GM21528 (cell line): ENCODE results near the gene STK32B.

Experiments
- ATAC-seq: cut with Tn5 transposase; IDR thresholded peaks from one replicate; pipeline ENCODE4 v1.9.1; 2021; ENCODE audit warnings: mild to moderate bottlenecking, moderate library complexity; ENCODE audit not compliant: unreplicated experiment, low FRiP score

The STK32B gene

DNA sequence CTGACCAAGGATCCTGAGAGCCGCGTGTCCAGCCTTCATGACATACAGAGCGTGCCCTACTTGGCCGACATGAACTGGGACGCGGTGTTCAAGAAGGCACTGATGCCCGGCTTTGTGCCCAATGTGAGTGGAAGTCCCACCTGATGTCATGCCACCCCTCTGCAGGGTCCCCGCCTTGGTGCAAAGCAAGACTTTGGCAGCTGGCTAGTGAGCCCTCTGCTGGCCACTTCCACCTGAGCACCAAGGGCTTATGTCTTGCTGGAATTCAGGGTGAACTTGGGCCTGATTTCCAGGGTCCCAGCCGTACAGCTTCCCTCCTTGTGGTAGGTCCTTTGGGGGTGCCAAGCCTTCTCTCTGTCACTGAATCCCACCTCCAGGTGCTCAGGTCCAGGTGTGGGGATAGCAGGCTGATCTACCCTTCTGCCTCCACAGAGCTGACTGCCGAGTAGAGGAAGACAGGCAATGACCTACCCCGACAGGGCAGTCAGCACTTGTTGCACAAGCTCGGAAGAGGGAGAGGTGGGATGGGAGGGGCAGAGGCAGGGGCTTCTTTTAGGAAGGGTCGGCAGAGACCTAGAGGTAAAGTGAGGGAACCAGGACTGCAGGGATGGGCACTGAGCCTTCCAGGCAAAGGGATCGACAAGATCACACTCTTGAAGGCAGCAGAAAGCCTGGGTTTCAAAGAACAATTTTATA lies 409.0 kb downstream of the STK32B start:
- no peak for ATAC-seq

DNA sequence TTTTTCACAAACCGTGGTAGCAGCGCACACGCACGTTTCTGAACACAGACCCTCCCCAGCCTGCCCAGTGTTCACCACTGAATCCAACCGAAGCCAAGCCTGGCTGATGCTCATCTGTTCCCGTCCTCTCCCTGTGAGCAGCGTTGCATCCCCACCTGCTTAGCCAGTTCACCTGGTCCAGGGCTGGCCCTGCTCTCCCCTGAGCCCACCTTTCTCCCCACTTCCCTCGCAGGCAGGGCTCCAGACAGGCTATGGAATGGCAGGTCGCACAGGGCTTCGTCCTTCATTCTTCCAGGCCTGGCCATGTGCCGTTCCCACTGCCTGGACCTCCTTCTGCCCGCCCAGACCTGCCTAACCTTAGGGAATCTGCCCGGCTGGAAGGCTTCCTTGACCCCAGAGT lies 410.2 kb downstream of the STK32B start:
- no peak for ATAC-seq

DNA sequence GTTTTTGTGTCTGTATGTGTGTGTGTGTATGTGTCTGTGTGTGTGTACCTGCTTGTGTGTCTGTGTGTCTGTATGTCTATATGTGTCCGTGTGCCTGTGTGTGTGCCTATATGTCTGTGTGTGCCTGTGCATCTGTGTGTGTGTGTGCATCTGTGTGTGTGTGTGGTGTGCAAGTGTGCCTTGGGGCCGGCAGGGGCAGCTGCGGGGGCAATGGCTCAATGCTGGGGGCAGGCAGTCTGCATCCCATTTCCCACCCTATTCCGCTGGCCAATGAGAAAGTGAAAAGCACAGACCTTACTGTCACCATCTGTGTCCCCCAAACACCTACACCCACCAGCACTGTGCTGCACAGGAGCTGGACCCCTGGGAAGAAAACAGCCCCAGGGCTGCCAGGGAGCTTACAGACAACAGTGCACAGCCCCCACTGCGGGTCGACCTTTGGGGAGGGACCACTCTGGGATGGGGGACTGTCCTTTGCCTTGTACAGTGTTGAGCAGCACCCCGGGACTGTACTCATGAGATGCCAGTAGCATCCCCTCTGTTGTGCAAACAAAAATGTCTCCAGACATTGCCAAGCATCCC lies 411.1 kb downstream of the STK32B start:
- ATAC-seq: no peak

DNA sequence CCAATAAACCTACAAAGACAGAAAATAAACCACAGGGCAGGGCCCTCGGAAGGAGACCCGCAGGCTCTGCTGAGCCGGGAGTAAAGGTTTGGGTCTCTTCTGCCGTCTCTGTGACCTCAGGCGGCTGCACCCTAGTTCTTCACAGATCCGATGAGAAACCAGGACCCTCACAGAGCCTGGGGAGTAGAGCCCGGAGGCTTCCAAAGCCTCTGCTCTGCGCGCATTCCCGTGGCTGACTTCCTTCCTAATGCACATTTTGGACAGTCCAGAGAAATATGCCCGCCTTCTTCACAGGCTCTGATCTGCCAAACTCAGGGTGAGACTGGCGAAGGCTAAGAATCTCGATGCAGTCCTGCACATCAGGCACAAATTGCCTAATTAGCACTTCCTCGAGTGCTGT lies 411.6 kb downstream of the STK32B start:
- no peak for ATAC-seq

DNA sequence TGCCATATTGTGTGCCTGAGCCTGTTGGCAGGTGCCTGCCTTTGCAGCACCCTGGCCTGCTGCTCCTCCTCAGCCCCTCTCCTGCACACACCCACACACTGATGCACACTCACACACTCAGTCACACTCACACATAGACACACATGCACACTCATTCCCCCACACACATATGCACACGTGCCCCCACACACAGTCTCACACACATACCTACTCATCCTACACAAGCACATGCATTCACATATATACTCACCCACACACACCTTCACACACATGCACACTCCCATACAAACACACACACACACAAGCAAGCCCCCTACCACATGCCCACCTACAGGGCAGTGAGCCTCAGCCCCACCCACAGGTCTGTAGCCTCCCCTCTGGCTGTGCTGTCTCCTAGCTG lies 412.1 kb downstream of the STK32B start:
- ATAC-seq: no peak

DNA sequence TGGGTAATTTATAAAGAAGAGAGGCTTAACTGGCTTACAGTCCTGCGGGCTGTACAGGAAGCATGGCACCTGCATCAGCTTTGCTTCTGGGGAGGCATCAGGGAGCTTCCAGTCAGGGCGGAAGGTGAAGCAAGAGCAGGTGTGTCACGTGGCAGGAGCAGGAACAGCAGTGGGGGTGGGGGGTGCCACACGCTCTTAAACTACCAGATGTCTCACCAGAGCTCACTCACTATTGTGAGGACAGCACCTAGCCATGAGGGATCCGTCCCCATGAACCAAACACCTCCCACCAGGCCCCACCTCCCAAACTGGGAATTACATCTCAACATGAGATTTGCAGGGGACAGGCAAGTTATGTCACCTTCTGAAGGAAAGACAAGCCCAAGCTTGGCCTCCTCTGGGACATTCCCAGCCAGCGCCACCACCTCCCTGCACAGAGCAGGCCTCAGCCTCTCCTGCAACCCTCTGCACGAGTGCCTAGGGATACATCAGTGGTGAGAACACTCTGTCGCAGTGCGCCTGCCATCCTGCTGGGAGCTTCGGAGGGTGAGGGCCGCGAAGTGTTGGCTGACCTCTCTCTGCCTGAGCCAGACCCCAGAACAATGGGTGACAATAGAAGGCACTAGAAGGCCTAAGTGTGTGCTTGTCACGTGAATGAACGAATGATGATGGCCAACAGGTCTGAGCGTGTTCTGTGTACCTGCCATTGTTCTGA lies 412.8 kb downstream of the STK32B start:
- no peak for ATAC-seq

DNA sequence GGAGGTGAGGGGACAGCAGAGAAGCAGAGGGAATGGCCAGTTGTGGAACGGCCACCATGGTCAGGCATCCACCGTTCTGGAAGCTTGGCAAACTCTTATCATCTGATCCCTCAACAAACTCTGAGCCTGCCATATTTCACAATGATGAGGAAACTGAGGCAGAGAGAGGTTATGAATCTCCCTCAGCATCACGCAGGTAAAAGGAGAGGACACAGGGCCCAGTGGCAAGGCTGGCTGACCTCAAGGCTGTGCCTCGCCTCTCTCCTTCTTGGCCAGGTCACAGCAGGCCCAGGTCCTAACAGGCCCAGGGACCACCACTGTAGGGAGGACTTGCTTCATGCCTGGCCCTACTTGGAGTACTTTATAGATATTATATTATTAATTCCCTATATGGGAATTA lies 414.2 kb downstream of the STK32B start:
- ATAC-seq: no peak

DNA sequence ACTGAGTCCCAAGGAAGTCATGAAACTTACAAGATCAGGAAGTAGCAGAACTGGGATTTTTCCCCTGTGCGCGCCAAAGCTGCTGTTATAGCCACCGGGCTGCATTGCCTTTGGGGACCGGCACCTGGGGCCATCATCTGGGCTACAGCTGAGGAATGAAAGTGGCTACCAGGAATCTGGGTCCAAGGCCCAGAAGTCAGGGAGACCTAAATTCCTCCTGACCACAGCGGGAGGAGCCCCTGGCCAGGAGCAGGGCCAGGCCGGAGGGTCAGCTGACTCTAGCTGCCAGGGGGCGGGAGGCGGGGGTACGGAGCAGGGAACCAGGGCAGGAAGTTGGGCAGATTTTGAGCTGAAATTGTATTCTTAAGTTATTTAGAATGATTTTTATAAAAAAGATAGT lies 414.7 kb downstream of the STK32B start:
- ATAC-seq: no peak

DNA sequence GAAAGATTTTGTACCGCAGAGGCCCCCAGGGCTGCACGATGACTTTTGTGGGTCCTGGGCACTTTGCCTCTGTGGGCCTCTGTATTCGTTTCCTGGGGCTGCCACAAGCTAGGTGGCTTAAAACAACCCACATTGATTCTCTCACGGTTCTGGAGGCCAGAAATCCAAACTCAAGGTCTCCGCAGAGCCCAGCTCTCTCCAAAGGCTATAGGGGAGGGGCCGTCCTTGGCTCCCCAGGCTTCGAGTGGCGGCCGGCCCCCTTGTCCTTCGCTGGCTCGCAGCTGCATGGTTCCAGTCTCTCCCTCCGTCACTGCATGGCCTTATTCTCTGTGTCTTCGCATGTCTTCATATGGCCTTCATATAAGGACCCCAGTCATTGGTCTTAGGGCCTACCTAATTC lies 415.8 kb downstream of the STK32B start:
- ATAC-seq: no peak

DNA sequence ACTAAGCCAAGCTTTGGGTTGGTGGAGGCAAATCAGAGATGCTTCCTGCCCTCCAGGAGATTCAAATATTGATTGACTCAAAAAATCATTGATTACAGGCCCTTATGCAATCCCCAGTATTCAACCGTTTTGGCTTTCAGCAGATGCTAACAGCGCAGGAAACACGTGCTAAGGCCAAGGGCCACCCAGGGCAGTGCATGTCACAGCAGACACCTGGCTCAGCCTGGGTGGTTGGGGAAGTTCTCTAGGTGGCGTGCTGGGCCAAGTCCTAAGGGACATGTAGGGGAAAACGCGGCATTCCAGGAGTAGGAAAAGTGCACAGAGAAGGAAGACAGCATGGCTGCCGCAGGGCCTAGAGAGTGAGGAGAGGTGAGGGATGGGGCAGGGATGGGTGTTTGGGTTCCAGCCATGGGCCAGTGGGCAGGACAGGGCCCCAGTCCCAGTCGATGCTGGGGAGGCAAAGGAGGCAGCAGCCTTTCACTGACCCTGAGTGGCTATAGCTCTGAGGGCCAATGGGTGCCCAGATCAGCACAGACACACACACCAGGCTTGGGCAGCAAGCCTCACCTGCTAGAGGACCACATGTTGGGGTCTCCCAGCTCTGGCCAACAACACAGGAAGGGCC lies 418.0 kb downstream of the STK32B start:
- ATAC-seq: no peak

DNA sequence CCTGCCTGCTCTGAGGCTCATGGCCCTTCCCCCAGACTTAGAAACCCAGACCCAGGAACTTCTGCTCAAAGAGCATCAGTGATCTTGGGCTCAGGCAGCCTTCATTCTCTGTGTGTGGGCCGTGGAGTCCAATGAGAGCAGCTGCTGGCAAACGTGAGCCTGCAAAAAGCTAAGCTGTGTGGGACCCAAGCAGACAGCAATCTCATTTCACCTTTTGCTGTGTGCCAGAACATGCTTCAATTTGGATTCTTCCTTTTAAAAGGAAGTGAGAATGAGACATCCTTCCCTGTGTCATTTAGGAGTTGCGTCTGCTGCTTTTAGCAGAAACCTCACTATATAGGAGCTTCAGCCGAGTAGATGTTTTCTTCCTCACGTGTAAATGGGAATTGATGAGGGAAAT lies 418.6 kb downstream of the STK32B start:
- ATAC-seq: no peak

DNA sequence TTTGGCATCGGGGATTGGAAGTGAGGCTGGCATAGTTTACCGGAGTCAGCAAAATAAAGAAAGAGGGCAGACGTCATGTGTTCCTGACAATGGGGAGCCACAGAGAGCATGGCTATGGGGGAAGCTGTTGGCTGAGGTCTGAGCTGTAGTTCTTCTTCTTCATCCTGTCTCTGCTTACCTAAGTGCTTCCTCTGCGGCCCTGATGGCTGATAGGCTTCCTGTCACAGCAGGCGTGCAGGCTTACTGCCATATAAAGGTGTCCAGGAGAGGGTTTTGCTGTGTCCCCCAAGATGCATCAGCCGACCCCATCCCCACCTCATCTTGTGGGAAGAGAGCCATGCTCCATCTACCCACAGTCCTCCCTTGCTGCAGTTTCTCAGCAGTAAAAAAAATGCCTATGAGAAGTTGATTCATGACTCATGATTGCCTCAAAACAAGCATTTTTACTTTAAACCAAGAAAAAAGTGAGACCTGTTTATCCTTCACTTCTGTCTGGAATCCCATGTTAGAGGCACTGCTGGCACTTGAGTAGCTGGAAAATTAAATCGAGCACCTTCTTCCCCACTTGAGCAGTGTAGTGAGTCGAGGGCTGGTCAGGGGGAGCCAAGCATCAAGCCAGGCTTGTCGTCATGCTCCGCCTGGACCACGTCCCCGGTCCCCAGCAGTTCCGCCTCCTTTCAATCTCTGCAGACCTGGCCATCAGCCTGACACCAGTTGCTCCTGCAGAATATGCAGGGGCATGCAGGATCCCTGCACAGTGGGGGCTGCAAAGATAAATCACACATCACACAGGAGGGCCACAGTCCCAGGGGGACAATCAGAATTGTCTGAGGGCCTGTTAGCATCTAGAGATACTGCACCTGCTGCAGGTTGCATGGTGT lies 419.3 kb downstream of the STK32B start:
- ATAC-seq: no peak

DNA sequence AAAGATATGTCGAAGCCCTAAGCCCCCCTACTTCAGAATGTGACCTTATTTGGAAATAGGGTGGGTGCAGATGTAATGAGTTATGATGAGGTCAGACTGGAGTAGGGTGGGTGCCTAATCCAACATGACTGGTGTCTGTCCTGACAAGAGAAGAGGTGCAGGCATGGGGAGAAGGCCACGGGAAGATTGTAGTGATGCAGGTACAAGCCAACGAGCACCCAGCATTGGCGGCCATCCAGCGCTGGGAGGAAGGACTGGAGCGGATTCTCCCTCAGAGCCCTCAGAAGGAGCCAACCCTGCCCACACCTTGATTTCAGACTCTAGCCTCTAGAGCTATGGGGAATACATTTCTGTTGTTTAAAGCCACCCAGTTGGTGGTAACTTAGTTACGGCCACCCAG lies 419.9 kb downstream of the STK32B start:
- no peak for ATAC-seq

DNA sequence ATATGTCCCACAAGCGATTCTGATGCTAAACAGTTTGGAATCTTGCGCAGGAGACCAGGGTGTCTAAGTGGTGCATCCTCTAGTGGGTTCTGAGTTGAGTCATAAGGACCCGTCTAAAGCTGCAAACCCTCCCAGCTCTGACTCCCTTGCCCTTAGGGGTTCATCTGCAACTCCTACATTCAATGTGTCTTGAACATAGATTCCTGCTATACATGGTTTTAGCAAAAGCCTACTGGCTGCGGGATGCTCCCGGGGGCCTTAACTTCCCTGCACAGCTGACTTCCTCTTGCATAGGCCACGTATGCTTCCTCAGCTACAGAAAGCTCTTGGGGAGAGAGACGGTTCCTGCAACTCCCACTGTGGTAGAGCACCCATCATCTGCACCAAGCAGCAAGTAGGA lies 420.4 kb downstream of the STK32B start:
- ATAC-seq: no peak

DNA sequence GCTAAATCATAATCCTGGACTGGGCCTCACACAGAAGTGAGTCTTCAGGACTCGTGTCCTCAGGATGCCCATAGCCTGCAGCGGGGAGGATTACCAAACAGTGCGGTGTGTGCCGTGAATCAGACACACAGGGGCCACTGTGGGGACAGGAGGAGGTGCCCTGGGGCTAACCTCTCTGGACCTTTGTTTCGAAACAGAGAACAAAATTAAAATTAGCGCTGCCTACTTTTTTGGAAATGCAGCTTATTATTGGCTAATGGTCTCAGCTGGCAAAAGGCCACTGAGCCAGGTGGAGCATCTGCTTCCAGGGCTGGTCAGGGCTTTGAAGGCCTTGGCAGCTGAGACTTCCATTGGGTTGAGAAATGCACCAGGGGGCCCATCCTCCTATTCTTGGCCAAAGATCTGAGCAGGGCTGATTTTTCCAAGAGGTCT lies 420.9 kb downstream of the STK32B start:
- no peak for ATAC-seq

DNA sequence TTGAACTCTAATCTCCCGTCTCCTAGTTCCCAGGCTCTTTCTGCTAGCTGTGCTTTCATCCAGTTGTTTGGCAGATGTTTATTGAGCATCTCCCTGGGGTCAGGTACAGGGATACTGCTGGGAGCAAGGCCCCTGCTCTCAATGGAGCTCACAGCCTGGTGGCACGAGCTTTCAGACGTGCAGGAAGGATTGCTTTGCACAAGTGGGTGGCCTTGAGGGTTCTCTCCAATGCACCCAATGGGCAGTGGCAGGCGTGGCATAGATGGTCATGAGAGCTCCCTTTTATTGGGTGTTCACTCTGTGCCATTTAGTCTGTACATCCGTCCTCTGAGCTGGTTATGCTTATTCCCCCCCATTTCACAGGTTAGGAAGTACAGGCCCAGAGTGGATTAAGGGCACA lies 421.8 kb downstream of the STK32B start:
- ATAC-seq: no peak

DNA sequence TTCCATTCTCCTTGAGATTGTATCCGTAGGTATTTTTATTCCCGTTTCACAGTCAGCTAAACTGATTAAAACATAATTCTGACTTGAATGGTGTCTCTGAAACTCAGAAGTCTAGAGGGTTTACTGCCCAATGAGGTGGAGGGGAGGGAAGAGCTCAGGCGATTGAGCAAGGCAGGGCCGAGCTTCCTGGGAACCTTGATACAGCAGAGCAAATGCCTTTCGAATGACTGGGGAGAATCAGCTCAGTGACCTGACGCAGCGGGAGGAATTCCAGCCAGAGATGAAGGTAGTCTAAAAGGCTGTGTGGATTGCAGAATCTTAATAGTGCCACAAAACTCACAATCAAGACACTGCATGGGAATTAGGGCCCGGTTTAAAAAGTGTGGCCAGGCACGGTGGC lies 423.5 kb downstream of the STK32B start:
- ATAC-seq: no peak

DNA sequence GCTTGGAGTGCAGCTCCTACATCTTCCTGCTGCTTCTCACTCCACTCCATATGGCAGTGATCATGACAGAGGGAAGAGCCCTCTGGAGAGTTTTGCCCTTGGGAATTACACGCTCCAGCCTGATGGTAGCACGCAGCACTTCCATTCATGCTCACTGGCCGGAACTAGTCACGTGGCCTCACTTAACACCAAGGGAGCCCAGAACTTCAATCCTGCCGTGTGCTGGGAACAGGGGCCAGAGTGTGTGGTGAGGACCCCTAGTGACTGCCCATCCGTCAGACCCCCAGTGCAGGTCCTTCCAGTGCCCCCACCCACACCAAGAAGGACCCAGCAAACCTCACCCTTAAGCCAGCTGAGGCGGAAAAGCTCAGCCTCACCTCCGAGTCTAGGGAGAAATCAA lies 426.3 kb downstream of the STK32B start:
- ATAC-seq: no peak

DNA sequence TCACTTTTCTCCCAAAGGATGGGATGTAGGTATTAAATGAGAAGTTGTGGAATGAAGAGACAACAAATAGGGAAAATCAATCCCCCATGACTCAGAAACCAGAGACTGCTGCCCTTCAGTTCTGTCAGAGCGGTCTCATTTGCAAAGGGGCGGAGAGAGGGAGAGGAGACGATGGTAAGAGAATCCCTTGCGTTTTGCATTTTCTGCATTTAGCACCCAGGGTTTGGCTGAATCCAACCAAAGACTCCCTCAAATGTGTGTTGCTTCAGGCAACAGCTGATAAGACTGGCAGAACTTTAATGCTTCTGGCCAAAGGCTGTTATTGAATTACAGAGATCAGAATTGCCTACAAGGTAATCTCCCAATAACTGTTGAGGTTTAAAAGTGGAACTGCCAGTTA lies 426.9 kb downstream of the STK32B start:
- ATAC-seq: no peak

DNA sequence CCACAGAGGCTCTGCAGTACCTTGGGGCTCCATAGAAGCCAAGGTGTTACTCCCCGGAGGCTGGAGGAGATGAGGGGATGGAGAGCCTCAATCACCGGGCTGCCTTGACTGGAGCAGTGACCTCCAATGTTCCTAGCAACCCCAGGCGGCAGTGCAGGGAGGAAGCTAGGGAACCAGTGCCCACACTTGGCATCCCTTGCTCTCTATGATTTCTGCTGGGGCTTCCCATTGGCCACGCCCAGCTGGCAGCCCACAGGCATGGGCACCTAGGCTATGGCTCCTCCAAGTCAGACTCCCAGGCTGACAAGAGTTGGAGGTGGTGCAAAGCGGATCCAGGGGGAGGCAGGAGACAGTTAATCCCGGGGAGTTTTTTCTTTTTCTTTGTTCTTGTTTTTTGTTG lies 427.4 kb downstream of the STK32B start:
- no peak for ATAC-seq
